GM19328 (cell line): ENCODE data around the gene B3GLCT.

ENCODE experiments used
- ATAC-seq: cut with Tn5 transposase; IDR thresholded peaks from one replicate; pipeline ENCODE4 v1.9.1; 2021; ENCODE audit warnings: mild to moderate bottlenecking, moderate library complexity; ENCODE audit not compliant: unreplicated experiment

Gene B3GLCT

DNA sequence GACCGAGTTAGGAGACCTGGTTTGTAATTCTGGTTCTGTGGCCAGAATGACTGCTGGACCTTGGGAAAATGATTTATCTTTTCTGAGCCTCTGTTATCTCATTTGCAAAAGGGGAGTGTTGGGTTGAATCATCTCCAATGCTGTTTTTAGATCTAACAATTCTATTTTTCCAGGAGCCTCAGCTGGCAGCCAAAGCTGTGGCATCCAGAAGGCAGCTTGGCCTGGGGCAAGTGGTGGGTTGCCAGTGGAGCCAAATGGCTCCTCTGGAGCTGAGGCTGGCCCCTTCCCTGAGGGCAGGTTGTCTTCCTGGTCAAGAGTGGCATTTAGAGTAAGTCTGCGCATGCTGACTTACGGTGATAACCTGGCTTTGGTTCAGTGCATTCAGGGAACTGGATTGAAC is 21.3 kb downstream of the B3GLCT start:
- no peak for ATAC-seq

DNA sequence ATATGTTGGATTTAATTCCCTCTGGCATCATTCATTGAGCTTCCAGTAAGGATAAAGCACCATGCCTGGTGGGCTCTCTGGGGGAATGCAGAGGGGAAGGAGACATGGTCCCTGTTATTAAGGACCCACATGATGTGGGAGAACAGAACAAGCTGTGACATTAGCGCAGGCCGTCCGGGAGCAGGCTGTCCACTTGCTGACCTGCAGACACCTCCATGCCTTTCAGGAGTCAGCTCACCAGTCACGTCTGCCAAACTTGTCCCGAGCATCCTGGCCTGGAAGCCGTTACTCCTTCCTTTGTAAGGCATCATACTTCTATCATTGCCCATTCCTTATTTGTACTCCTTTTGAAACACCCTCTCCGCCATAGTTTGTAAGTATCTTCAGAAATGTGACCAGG is 23.4 kb downstream of the B3GLCT start:
- no peak for ATAC-seq

DNA sequence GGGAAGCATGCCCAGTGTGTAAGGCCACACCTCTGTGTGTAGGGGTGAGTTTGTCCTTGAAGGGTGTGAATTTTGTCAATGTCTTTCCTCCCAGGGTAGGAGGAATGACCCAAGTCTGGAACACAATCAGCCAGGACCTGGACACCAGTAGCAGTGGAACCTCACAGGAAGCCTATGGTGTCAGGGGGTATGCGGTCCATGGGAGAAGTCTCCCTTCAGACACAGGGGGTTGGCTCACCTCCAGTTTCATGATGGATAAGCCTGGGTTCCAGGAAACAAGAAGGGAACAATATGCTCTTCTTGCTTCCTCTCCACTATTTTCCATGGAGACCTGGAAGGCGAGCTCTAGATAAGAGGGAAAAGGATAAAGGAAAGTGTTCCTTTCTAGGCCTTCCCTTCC is 23.9 kb downstream of the B3GLCT start:
- no peak for ATAC-seq

DNA sequence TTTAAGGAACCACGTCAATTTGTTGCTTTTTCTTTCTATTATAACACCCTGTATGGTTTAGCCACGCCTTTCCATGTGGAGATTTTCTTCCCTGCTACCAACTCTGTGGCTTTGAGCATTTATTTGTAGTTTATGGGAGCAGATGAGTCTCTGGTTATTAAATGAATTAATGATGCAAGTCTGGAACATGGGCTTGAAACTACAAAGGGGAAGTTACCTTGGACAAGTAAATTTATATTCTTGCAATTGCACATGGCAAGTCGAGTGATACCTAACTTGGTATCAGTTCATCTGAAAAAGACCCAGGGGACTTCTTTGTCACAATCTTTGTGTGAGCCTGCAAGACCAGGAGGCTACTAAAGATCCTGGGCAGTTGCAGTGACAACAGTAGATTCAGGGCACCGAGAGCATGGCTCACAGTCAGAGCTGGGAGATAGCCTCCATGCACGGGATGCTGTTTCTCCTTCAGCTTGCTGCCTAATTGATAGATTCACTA is 24.4 kb downstream of the B3GLCT start:
- no peak for ATAC-seq

DNA sequence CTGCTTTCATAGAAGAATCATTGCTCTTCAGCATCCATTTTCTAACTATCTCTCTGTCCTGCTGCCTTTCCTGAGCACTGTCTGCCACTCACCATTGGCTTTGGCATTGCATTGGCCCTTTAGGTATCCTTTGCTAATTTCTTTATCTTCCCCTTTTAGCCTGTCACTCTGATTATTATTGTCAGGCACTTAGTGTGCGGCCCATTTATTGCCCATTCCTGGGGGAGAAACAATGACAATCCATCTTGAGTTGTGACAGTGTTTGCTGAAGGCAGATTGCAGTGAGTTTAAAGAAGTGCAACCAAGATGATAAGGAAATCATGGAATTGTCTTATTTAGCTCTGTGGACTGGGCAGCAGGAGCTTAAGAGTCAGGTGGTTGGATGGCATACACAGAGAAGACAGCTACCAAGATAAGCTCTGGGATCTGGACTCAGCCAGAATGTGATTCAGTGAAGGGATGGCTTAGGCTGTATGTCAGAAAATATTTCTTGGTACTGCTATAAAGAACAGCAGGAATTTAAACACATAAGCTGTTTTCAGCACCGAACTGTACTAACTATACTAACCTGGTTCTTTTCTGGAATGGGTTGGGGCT is 25.3 kb downstream of the B3GLCT start:
- ATAC-seq: no peak

DNA sequence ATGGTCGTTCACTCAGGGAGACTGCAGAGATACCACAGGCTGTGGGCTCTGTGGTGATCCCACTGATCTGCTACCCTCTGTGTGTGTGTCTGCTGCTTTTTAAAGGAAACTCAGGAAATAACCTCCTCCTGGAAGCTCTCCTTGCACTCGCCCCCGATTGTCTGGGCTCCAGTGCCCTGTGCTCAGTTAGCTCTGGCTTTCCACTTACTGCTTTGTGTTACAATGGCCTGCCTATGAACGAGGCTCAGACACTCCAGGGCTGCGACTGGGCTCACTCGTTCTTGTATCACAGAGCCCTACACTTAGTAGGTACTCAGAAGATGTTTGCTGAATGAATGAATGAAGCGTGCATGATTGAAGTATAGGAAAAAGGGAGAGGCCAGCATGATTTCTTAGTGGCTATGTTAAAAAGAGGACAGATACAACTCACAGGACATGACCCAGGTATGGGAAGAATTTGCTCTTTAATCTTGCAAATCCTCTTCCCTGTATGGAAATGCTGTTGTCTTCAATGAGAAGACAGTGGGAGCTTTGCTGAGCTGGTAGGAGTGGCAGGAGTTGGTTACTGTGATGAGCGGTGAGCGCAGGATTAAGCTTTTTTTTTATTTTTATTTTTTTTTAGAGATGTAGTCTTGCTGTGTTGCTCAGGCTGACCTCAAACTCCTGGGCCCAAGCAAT is 26.4 kb downstream of the B3GLCT start:
- no peak for ATAC-seq

DNA sequence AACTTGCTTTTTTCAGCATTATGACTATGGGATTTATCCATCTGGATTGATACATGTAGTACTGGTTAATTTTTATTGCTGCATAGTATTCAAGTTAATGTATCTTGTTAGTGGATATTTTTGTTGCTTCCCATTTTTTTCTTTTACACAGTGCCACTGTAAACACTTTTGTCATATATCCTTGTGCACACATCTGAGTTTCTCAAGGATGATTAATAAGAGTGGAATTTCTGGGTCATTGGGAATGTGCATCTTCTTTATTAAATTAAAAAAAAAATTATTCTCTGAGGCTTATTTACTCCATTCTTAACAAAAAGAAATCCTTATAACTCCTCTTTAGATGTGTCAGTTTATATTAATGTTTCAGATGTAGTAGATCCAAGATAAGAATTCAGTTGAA is 27.3 kb downstream of the B3GLCT start:
- no peak for ATAC-seq

DNA sequence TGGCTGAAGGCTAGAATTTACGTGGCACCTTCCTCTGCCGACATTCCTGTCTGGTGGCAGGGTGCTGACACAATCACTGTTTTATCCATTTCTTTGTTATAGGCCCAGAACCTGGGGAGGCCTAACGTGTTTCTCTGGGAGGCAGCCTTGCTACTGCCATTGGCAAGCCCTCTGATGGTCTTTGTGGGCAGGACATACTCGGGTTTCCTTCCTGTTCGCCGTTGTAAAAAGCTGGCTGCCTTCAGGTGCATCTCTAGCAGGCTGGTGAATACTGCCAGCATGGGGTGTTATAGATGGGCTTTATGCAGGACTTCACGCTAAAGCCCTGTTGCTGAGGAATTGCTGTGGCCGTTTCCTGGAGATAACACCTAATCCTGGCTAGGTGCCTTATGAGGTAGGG is 28.1 kb downstream of the B3GLCT start:
- ATAC-seq: no peak

DNA sequence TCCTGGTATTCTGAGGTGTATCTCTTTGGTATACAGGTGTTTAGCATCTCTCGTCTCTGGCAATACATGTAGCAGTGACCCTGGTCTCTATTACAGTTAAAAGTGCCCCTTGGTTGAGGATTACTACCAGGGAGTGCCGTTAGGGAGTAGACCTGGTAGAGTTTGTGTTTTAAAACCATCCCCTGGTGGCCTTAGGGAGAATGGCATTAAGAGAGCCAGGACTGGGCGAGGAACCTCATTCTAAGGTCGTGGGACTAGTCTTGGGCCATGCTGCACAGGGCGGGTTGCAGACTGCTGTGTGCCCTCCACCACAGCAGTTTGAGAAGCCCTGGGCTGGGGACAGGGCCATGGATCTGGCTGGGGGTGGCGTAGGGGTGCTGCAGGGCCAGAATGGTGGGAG is 35.0 kb downstream of the B3GLCT start:
- no peak for ATAC-seq

DNA sequence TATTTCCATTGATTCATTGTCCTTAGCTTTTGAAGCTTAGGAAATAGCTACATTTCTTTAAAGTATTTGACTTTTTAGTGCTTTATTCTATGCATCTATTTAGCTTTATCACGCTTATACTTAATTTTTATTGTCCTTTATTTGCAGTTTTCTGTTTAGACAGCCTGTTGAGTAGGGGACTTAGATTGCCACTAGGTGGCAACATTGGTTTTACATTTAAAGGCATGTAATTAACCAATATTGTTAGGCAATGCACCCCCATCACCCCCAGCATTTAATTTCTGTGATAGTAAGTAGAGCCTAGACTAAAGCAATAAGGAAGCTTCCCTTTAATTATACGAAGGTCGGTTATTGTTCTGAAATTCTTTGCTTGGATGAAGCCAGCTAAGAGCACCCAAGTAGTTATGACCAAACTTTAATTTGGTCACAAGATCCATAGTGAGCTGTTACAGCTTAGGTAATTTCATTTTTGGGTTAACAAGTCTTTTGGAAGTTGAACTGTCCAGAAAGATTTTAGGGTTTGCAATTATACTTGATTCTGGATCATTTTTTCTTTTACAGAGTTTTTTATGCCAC is 36.5 kb downstream of the B3GLCT start:
- ATAC-seq: no peak

DNA sequence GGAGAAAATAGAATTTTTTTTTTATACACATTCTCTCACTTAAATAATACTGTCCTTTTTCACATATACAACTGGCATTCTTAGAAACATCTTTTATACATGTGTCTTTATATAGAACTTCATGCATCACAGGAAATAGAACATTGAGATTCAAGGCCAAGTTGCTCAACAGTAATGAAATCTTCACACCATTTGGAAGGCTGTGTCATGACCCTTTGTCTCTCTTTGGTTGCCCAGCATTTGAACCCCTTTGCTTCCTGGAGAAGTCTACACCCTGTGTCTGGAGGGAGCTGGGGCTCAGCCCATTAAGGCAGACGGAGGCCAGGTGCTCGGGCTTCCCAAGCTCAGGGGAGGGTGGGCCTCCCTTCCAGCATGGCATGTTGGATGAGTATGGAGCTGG is 41.1 kb downstream of the B3GLCT start:
- ATAC-seq: no peak

DNA sequence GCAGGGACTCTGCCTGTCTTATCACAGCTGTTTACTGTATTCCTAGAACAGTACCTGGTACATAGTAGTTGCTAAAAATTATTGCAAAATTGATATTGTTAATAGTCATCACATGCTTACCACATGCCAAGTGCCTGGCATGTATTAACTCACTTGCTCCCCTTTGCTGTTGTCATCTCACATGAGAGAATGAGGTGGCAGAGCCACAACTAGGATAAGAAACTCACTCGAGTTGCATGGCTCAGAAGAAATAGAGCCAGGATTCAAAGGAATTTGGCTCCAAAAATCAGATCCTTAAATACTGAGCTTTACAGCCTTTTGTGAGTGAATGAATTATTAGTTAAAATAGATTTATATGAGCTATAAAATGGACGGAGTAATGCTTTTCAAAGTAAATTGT is 42.6 kb downstream of the B3GLCT start:
- no peak for ATAC-seq

DNA sequence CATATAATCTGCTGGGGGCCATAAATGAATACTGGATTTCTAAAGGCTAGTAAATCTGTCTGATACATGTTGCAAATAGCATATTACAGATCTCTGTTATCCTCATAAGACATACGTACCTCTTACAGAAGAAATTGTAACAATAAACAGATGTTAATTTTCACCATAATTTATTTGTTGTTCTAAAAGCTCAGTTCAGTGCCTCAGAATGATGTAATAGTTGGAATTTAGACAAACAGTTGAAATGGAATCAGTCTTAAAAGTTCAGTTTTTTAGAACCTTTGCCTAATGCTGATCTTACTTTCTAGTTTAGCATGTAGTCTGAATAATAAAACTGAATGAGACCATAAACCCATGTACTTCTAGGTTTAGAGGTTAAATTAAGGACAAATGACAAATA is 43.1 kb downstream of the B3GLCT start:
- no peak for ATAC-seq

DNA sequence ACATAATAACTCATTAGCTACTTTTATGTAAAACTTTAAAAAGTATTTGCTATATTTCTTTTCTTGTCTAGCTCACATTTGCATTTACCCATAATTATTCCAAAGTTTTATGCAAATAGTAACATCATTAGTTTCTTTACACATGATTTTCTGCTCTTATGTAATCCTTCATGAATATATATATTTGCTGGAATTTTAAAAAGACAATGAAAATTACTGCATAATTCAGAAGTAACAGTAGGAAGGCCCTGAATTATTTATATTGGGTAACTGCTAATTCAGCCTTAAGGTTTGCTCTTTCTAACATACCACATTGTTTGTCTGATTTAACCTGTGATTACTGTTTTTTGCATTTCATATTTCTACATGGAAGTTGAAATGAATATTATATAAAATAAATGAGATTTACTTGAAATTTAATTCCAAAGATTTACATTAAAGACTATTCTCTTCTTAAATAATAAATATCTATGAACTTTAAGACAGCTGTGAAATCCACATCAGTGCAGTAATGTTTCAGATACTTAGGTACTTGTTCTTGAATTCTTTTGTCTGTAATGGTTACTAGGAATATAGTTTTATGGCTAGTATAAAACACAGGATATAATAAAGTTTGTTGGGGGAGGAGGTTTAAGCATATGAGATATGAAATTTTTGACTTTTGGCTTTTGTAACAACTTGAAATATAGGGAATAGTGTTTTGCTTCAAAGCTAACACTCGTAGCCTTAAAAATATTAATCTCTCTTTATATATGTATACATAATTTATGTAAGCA is 46.0 kb downstream of the B3GLCT start:
- ATAC-seq: no peak

DNA sequence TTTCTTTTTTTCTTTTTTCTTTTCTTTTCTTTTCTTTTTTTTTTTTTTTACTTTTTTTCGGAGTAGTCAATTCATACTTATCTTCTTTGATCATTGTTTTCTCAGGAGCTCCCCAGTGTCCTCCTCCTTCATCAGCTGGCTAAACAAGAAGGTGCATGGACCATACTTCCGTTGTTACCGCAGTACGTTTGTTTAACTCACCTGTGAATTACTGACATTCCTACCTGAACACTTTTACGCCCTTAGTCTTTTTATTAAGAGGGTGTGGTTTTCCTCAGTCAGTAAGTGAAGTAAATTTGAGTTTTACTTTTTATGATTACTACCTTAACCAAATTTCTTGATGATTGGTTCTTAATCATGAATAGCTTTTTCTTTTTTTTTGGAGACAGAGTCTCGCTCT is 47.1 kb downstream of the B3GLCT start:
- no peak for ATAC-seq

DNA sequence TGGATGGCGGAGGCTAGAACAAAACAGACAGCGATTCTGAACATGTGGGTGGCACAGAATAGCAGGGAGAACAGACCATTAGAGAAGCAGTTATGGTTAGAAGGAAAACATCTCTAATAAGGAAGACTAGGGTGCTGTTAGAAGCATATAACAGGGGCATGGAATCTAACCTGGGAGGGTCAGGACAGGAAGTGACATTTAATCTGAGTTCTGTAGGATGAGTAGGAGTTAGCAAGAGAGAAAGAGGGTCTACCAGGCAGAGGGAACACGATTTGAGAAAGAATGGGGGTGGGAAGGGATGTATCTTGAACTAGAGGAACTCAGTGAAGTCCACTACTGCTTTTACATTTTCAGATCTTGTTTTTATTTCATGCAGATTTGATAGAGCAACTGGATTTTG is 48.6 kb downstream of the B3GLCT start:
- ATAC-seq: no peak

DNA sequence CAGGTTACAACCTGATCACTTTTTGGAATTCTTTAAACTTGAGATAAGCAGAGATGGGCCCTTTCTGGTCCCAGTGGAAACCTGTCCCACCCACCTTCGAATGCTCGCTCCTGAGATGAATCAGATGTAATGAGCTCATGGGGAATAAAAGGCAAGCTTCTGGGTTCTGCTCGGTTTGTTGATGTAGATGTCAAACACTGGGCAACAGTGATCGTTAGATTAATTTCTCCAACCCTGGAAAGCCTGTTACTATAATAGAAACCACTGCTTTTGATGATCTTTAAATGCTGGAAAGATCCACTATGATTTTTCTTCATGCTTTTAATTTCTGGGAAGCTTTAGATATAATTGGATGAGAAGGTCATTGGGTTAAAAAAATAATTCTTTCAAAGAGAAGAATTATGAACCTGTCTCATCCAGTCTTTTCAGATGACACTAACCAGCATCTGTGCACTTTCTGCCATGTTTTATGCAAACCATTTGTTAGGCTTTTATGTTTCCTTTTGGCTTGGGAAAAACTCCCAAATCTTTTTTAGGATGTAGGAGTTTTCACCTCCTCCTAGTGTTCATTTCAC is 49.3 kb downstream of the B3GLCT start:
- ATAC-seq: no peak

DNA sequence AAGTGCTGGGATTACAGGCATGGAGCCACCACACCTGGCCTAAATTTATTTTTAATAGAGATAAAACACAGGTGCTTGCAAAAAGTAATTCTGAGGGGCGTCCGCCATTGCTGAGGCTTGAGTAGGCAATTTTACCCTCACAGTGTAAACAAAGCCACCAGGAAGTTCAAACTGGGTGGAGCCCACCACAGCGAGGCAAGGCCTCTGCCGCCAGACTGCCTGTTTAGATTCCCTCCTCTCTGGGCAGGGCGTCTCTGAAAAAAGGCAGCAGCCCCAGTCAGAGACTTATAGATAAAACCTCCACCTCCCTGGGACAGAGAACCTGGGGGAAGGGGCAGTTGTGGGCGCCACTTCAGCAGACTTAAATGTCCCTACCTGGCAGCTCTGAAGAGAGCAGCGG is 50.7 kb downstream of the B3GLCT start:
- no peak for ATAC-seq

DNA sequence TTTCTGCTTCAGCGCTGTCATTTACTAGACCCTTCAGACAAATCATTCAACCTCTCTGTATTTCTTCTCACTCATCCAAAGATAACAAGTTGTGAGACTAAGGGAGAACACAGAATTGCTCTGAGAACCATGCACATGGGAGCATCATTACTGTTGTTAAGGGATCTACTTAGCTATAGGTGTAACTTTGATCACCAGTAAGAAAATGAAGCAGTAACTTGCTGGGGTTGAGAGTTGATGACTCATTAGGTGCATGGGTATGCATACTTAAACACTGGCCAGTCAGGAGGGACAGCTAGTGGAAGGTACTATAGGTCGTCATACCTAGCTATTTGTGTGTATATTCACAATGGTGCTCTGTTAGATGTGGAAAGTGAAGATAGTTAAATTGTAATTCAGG is 61.5 kb downstream of the B3GLCT start:
- no peak for ATAC-seq

DNA sequence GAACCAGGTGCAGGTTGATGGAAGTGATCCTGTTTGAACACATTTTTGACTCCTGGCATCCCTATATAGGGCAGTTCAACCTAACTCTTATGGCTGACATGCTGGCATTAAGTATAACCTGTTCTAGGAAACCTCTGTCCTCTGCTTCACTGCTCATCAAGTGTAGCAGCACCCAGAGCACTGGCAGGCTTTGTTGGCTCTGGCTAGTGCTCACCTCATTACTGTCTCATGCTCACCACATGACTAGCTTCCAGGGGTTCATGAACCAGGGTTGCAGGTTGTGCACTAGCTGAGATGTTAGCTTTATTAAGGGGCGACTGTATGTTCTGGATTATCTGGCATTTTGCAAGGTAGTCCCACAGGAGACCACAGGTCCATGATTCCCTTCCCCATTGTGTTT is 63.6 kb downstream of the B3GLCT start:
- no peak for ATAC-seq

DNA sequence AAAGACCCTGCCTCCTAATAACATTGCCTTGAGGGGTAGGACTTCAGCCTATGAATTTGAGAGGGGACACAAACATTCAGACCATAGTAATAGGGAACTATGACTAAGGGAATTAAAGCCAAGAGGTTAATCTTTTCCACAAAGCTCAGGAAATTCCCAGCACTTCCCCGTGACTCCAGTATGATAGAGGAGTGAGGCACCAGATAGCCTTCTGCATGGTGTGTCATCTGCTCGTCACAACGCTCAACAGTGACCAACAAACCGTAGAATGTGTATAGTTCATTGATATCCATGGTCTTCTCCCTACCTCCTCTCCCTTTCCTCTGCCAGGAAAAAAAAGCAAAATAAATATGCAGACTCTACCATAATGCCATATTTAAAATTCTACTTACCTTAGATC is 64.4 kb downstream of the B3GLCT start:
- ATAC-seq: no peak
